Activated T-helper 17 cell treated with anti-CD3 and anti-CD28 coated beads, Interleukin-2, amount 50 U/mL, for 72 hours (primary cell): ENCODE data around the gene KPNA1. TPM values are rescaled to one million over a fixed set of nuclear protein-coding genes. Genes with fewer than 3 reads are reported as not detected.
A peak's percentile ranks its signal among the peaks of the same experiment; 100 is the strongest.

Experiments used
- ATAC-seq: fragments of 150-1000 bp; cut with Tn5 transposase; replicated peaks from 2 replicates; pipeline ENCODE4 v1.10.0; 2021; ENCODE audit warnings: mild to moderate bottlenecking, moderate library complexity
- H3K27ac Mint-ChIP-seq: one replicate; pipeline ENCODE4 v1.8.0; 2022; ENCODE audit warnings: mixed read lengths
- H3K27me3 Mint-ChIP-seq: one replicate; pipeline ENCODE4 v1.8.0; 2022; ENCODE audit warnings: mixed read lengths
- H3K36me3 Mint-ChIP-seq: one replicate; pipeline ENCODE4 v1.8.0; 2022; ENCODE audit warnings: low read depth, mild to moderate bottlenecking, mixed read lengths
- H3K4me1 Mint-ChIP-seq: one replicate; pipeline ENCODE4 v1.8.0; 2022; ENCODE audit warnings: mixed read lengths
- H3K4me3 Mint-ChIP-seq: one replicate; pipeline ENCODE4 v1.8.0; 2022; ENCODE audit warnings: mild to moderate bottlenecking, mixed read lengths
- H3K9me3 Mint-ChIP-seq: one replicate; pipeline ENCODE4 v1.8.0; 2022; ENCODE audit warnings: mixed read lengths
- total RNA-seq, 2 donors: library from RNA; stranded (reverse); gene quantifications; one replicate each; pipeline ENCODE4 v1.2.3, GENCODE V29; 2022

KPNA1 gene
- total RNA-seq, 2 donors from 2014 or later, result 29.2 to 47.9 TPM

- Mint-ChIP-seq H3K4me1 (peaks cover 14% of the 10 kb centered on the region), H3K36me3 (peaks cover 100% of the 10 kb centered on the region), H3K4me3 (no peak overlapping the region), H3K27me3 (no peaks in the 10 kb centered on the region), H3K9me3 (no peaks in the 10 kb centered on the region), H3K27ac (peak overlapping the region; percentile 58)
- ATAC-seq, result peak; percentile 36
Observed at GRCh38 chr3:122406198-122406597, 108.5 kb downstream of the KPNA1 start.

DNA sequence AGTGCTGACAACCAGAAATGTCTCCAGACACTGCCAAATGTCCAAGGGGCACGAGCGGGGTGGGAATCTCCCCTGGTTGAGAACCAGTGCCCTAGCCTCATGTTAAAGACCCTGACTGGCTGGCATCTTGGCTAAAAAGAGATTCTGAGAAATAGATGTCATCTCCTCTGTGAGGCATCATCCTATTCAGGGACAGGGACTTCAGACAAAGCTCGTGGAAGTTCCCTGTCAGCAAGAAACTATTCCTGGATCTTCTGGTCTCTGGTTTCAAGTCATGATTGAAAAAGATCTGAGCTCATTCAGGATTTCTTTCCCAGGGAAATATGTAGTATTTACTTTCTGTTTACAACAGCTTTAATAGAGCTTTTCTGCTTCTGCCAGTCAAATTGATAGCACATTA is 109.7 kb downstream of the KPNA1 start:
- no peaks in the 10 kb centered on the region for H3K27me3 Mint-ChIP-seq
- no peaks in the 10 kb centered on the region for H3K9me3 Mint-ChIP-seq
- H3K4me3 Mint-ChIP-seq, result no peak overlapping the region
- no peak for ATAC-seq
- H3K36me3 Mint-ChIP-seq, result peaks cover 92% of the 10 kb centered on the region
- H3K27ac Mint-ChIP-seq, result no peak overlapping the region
- H3K4me1 Mint-ChIP-seq, result peaks cover 9% of the 10 kb centered on the region

GRCh38 chr3:122403489-122403888 is 111.2 kb downstream of the KPNA1 start:
- no peaks in the 10 kb centered on the region for H3K9me3 Mint-ChIP-seq

GRCh38 chr3:122398920-122399319 is 115.8 kb downstream of the KPNA1 start:
- ATAC-seq, result no peak

More at GRCh38 chr3:122403489-122403888, 111.2 kb downstream of the KPNA1 start:
- H3K27me3 Mint-ChIP-seq, result no peaks in the 10 kb centered on the region
- no peak overlapping the region for H3K4me3 Mint-ChIP-seq
- peaks cover 82% of the 10 kb centered on the region for H3K36me3 Mint-ChIP-seq
- H3K27ac Mint-ChIP-seq, result no peak overlapping the region
- H3K4me1 Mint-ChIP-seq, result peaks cover 9% of the 10 kb centered on the region
- peak; percentile 71 for ATAC-seq

DNA sequence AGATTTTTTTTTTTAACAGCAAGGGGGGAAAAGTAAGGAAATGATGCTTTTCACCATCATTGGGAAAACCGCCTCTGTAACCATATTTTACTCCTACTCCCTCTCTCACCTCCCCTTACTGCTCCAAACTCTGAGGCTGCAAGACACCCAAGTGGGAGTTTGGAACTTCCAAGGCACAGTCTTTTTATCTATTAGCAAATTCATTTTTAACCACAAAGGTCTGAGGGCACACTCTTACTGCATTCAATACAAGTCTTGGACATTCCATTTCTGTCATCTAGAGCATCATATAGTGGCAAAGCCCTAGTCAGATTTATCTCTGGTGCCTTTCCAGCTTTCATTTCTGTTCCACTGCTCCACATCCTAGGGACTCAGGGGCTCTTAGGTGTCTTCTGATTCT is 117.5 kb downstream of the KPNA1 start:
- Mint-ChIP-seq H3K4me1 (peaks cover 15% of the 10 kb centered on the region), H3K27ac (no peak overlapping the region), H3K36me3 (peaks cover 61% of the 10 kb centered on the region), H3K9me3 (no peaks in the 10 kb centered on the region), H3K27me3 (no peaks in the 10 kb centered on the region), H3K4me3 (no peak overlapping the region)
- no peak for ATAC-seq

More at GRCh38 chr3:122398920-122399319, 115.8 kb downstream of the KPNA1 start:
- Mint-ChIP-seq H3K4me1 (peaks cover 24% of the 10 kb centered on the region), H3K27me3 (no peaks in the 10 kb centered on the region), H3K9me3 (no peaks in the 10 kb centered on the region), H3K27ac (no peak overlapping the region), H3K4me3 (no peak overlapping the region), H3K36me3 (peaks cover 65% of the 10 kb centered on the region)

DNA sequence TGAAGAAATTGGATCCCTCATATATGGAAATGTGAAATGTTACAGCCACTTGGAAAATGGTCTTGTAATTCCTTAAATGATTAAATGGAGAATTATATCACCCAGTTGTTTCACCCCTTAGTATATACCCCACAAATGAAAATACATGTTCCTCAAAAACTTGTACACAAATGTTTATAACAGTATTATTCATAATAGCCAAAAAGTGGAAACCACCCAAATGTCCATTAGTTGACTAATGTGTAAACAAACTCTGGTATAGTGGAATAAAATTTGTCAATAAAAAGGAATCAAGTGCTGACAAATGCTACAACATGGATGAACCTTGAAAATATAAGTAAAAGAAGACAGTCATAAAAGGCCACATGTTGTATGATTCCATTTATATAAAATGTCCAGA is 118.2 kb downstream of the KPNA1 start:
- H3K36me3 Mint-ChIP-seq, result peaks cover 60% of the 10 kb centered on the region
- no peak overlapping the region for H3K4me3 Mint-ChIP-seq
- no peak for ATAC-seq
- no peaks in the 10 kb centered on the region for H3K27me3 Mint-ChIP-seq
- H3K4me1 Mint-ChIP-seq, result peaks cover 15% of the 10 kb centered on the region
- no peak overlapping the region for H3K27ac Mint-ChIP-seq
- H3K9me3 Mint-ChIP-seq, result no peaks in the 10 kb centered on the region

DNA sequence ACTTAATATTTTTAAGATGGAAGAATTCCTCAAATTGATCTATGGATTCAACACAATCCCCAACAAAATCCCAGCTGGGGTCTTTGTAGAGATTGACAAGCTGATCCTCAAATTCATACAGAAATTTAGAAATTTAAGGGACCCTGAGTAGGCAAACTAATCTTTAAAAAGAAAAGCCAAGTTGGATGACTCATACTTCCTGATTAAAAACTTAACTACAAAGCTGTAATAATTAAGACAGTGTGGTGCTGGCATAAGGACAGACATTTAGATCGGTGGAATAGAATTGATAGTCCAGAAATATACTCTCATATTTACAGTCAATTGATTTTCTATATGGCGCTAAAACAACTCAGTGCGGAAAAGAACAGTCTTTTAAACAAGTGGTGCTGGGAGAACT is 119.2 kb downstream of the KPNA1 start:
- no peak for ATAC-seq
- Mint-ChIP-seq H3K4me3 (no peak overlapping the region), H3K27ac (no peak overlapping the region), H3K4me1 (peaks cover 15% of the 10 kb centered on the region), H3K27me3 (no peaks in the 10 kb centered on the region), H3K36me3 (peaks cover 56% of the 10 kb centered on the region), H3K9me3 (no peaks in the 10 kb centered on the region)

DNA sequence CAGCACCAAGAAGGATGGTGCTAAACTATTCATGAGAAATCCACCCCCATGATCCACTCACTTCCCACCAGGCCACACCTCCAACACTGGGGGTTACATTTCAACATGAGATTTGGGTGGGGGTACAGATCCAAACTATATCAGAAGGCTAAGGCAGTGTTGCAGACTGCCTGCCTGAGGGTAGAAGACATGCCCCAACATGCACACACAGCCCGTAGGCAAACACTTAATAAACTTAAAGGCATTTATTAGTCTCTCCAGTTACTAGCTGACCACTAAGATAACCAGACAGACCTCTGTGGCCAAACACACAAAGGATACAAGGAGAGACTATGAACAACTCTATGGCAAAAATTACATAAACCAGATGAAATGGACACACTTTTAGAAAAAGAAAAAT is 120.6 kb downstream of the KPNA1 start:
- Mint-ChIP-seq H3K9me3 (no peaks in the 10 kb centered on the region), H3K27ac (no peak overlapping the region), H3K4me1 (peaks cover 15% of the 10 kb centered on the region), H3K27me3 (no peaks in the 10 kb centered on the region), H3K36me3 (peaks cover 54% of the 10 kb centered on the region), H3K4me3 (no peak overlapping the region)
- no peak for ATAC-seq

DNA sequence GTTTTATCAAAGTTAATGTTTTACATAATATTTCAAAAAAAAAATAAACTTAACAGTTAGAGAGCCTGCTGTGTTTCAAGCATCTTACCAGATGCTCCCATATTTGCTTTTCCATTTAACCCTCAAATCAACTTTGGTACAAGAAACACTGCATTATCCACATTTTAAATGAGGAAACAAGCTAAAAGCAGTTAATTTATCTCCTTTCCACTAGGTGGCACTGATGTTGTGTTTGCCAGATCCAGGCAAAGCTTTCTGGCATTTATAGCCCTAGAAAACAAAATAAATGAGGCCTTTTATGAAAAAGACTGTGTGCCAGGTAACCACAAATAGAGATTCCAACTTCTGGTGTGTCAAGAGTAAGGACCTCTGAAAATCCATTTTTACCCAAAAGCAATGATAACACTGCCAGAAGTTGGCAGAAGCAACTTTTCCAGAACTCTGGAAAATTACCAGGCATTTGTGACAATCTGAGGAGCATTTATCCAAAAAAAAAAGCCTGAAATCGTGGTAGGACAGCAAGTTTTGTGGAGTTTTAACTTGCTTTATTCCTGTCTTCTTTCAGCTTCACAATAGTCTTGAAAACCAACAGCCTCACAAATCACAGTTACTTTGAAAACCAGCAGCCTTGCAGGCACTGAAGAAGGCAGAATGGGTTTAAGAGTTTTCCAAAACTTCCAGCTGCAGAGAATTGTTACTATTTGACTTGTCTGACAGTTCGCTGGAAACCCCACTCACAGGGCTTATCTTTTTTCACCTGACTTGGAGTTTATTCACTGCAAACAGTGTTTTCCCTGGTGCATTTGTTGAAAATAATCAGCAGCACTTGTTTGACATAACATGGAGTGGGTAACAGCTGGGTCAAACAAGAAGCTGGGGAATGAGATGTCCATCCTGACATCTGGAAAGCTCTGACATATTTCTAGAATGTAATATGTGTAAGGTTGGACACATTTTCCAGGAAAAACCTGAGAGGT is 121.6 kb downstream of the KPNA1 start:
- Mint-ChIP-seq H3K36me3 (peaks cover 64% of the 10 kb centered on the region), H3K27ac (no peak overlapping the region), H3K4me3 (no peak overlapping the region), H3K9me3 (no peaks in the 10 kb centered on the region), H3K27me3 (no peaks in the 10 kb centered on the region), H3K4me1 (peaks cover 20% of the 10 kb centered on the region)
- ATAC-seq, result no peak

GRCh38 chr3:122391681-122392446 is 122.9 kb downstream of the KPNA1 start:
- Mint-ChIP-seq H3K9me3 (no peaks in the 10 kb centered on the region), H3K4me3 (no peak overlapping the region), H3K4me1 (peaks cover 32% of the 10 kb centered on the region), H3K27me3 (no peaks in the 10 kb centered on the region), H3K36me3 (peaks cover 77% of the 10 kb centered on the region), H3K27ac (no peak overlapping the region)
- no peak for ATAC-seq

GRCh38 chr3:122390665-122391064 is 124.1 kb downstream of the KPNA1 start:
- ATAC-seq, result no peak
- H3K4me1 Mint-ChIP-seq, result peaks cover 35% of the 10 kb centered on the region
- H3K4me3 Mint-ChIP-seq, result no peak overlapping the region
- no peaks in the 10 kb centered on the region for H3K9me3 Mint-ChIP-seq
- no peak overlapping the region for H3K27ac Mint-ChIP-seq
- no peaks in the 10 kb centered on the region for H3K27me3 Mint-ChIP-seq
- H3K36me3 Mint-ChIP-seq, result peaks cover 77% of the 10 kb centered on the region

GRCh38 chr3:122389892-122390291 is 124.8 kb downstream of the KPNA1 start:
- no peak for ATAC-seq
- no peaks in the 10 kb centered on the region for H3K27me3 Mint-ChIP-seq
- no peaks in the 10 kb centered on the region for H3K9me3 Mint-ChIP-seq
- H3K4me3 Mint-ChIP-seq, result no peak overlapping the region
- peaks cover 32% of the 10 kb centered on the region for H3K4me1 Mint-ChIP-seq
- no peak overlapping the region for H3K27ac Mint-ChIP-seq
- H3K36me3 Mint-ChIP-seq, result peaks cover 77% of the 10 kb centered on the region

DNA sequence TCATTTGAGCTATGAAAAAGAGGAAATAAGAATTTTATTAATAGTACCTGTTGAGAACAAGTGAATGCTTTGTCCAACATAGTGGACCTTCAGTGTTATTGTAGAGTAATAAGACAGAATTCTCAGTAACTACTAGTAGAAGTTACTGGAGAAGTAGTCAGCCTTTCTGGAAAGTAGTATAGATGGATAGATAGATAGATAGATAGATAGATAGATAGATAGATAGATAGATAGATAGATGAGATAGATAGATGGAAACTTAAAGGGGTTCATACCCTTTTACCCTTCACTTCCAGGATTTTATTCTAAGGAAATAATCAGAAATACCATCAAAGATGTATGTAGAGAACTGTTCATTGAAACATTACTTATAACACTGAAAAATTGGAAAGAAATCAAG is 125.5 kb downstream of the KPNA1 start:
- H3K27me3 Mint-ChIP-seq, result no peaks in the 10 kb centered on the region
- H3K27ac Mint-ChIP-seq, result no peak overlapping the region
- H3K4me1 Mint-ChIP-seq, result peaks cover 29% of the 10 kb centered on the region
- peaks cover 77% of the 10 kb centered on the region for H3K36me3 Mint-ChIP-seq
- no peaks in the 10 kb centered on the region for H3K9me3 Mint-ChIP-seq
- ATAC-seq, result no peak
- no peak overlapping the region for H3K4me3 Mint-ChIP-seq

- no peaks in the 10 kb centered on the region for H3K9me3 Mint-ChIP-seq
- H3K4me1 Mint-ChIP-seq, result peaks cover 29% of the 10 kb centered on the region
- H3K27me3 Mint-ChIP-seq, result no peaks in the 10 kb centered on the region
- ATAC-seq, result no peak
- peaks cover 77% of the 10 kb centered on the region for H3K36me3 Mint-ChIP-seq
- peak overlapping the region; percentile 95 for H3K4me3 Mint-ChIP-seq
- H3K27ac Mint-ChIP-seq, result peak overlapping the region; percentile 79
Observed at GRCh38 chr3:122387709-122388108, 127.0 kb downstream of the KPNA1 start.
